CD14-positive monocyte (primary cell): ENCODE data around the gene CELSR1. TPM values are rescaled to one million over a fixed set of nuclear protein-coding genes. Genes with fewer than 3 reads are reported as not detected.
A peak's percentile ranks its signal among the peaks of the same experiment; 100 is the strongest.

Source experiments
- DNase-seq, 3 donors: peaks; one replicate each; pipeline ENCODE4 v3.0.0-alpha.2; 2011 to 2022
- H2AFZ ChIP-seq: 2 replicates; pipeline ENCODE4 v1.6.0; 2012; ENCODE audit warnings: mild to moderate bottlenecking, low read depth, low read length, inconsistent platforms; ENCODE audit not compliant: insufficient read depth, poor library complexity, severe bottlenecking
- H3K27ac ChIP-seq, 2 donors: 1 replicate in 1 of 2; 2 replicates in 1 of 2; pipeline ENCODE4 v1.5.1; 2012 to 2013; ENCODE audit warnings: low read length in 2 of 2, control low read depth in 1 of 2, inconsistent platforms in 1 of 2, low read depth in 1 of 2, mild to moderate bottlenecking in 1 of 2
- H3K27me3 ChIP-seq, 2 donors: one replicate each; pipeline versions ENCODE4 v1.6.0 to v1.6.1; 2011 to 2013; ENCODE audit warnings: low read length in 2 of 2; ENCODE audit not compliant: control insufficient read depth in 2 of 2, insufficient read depth in 2 of 2
- H3K36me3 ChIP-seq, 2 donors: replicated peaks in 1 of 2; 1 replicate in 1 of 2; 2 replicates in 1 of 2; pipeline versions ENCODE4 v1.5.1 to v1.6.1; 2012 to 2013; ENCODE audit warnings: low read length in 2 of 2, control low read depth in 1 of 2, inconsistent platforms in 1 of 2, mild to moderate bottlenecking in 1 of 2; ENCODE audit not compliant: insufficient read depth in 2 of 2, control insufficient read depth in 1 of 2
- H3K4me1 ChIP-seq, 2 donors: 1 replicate in 1 of 2; 2 replicates in 1 of 2; pipeline versions ENCODE4 v1.5.1 to v1.6.1; 2012 to 2013; ENCODE audit warnings: low read length in 2 of 2, control low read depth in 1 of 2, inconsistent platforms in 1 of 2, mild to moderate bottlenecking in 1 of 2, moderate library complexity in 1 of 2; ENCODE audit not compliant: insufficient read depth in 2 of 2, control insufficient read depth in 1 of 2
- H3K4me2 ChIP-seq: replicated peaks from 2 replicates; pipeline ENCODE3; 2012; ENCODE audit warnings: low read length, moderate library complexity, mild to moderate bottlenecking; ENCODE audit not compliant: poor library complexity, severe bottlenecking; ENCODE audit errors: extremely low read depth
- H3K4me3 ChIP-seq, 3 experiments: fragments of 200-600 bp in 1 of 3; sonication (generic) in 1 of 3; replicated peaks in 1 of 3; 1 replicate in 2 of 3; 2 replicates in 1 of 3; pipeline ENCODE4 v1.5.1; 2011 to 2013; ENCODE audit warnings: low read length in 3 of 3, mild to moderate bottlenecking in 3 of 3, control low read depth in 2 of 3, low read depth in 2 of 3, inconsistent platforms in 1 of 3, moderate library complexity in 1 of 3
- H3K79me2 ChIP-seq: 2 replicates; pipeline ENCODE4 v1.6.0; 2012; ENCODE audit warnings: mild to moderate bottlenecking, control low read depth, inconsistent platforms, low read length, moderate library complexity; ENCODE audit not compliant: insufficient read depth
- H3K9ac ChIP-seq: 2 replicates; pipeline ENCODE4 v1.6.0; 2017; ENCODE audit warnings: low read length, mild to moderate bottlenecking; ENCODE audit not compliant: insufficient read depth, poor library complexity, severe bottlenecking
- H3K9me3 ChIP-seq, 2 donors: replicated peaks in 1 of 2; 1 replicate in 1 of 2; 2 replicates in 1 of 2; pipeline versions ENCODE4 v1.5.1 to v1.6.1; 2012 to 2013; ENCODE audit warnings: low read length in 2 of 2, control low read depth in 1 of 2; ENCODE audit not compliant: control insufficient read depth in 1 of 2, insufficient read depth in 1 of 2
- H4K20me1 ChIP-seq: 2 replicates; pipeline ENCODE4 v1.6.0; 2012; ENCODE audit warnings: mild to moderate bottlenecking, low read length, control low read depth, moderate library complexity; ENCODE audit not compliant: insufficient read depth
- H3K27ac Mint-ChIP-seq, 7 donors: one replicate each; pipeline ENCODE4 v1.8.0; 2020; ENCODE audit warnings: mild to moderate bottlenecking in 7 of 7, mixed read lengths in 7 of 7, moderate library complexity in 6 of 7, inconsistent platforms in 2 of 7
- H3K27me3 Mint-ChIP-seq, 3 donors: one replicate each; pipeline ENCODE4 v1.8.0; 2021 to 2022; ENCODE audit warnings: low read depth in 3 of 3, mild to moderate bottlenecking in 3 of 3, mixed read lengths in 3 of 3, moderate library complexity in 3 of 3, inconsistent platforms in 1 of 3
- H3K36me3 Mint-ChIP-seq, 2 donors: one replicate each; pipeline ENCODE4 v1.8.0; 2020; ENCODE audit warnings: mixed read lengths in 2 of 2, inconsistent platforms in 1 of 2, mild to moderate bottlenecking in 1 of 2
- H3K4me1 Mint-ChIP-seq: one replicate; pipeline ENCODE4 v1.8.0; 2020; ENCODE audit warnings: mild to moderate bottlenecking, mixed read lengths
- H3K4me3 Mint-ChIP-seq, 2 donors: one replicate each; pipeline ENCODE4 v1.8.0; 2020; ENCODE audit warnings: mild to moderate bottlenecking in 2 of 2, mixed read lengths in 2 of 2, moderate library complexity in 1 of 2
- H3K9me3 Mint-ChIP-seq, 7 donors: one replicate each; pipeline ENCODE4 v1.8.0; 2020 to 2022; ENCODE audit warnings: mixed read lengths in 7 of 7, mild to moderate bottlenecking in 6 of 7, moderate library complexity in 6 of 7, inconsistent platforms in 2 of 7
- CTCF ChIP-seq: fragments of 200-600 bp; IDR thresholded peaks from one replicate; pipeline ENCODE4 v1.8.0; 2022; ENCODE audit warnings: antibody characterized with exemption, mild to moderate bottlenecking
- WGBS: methylation state at CpG from one replicate; pipeline ENCODE4 v1.1.5; 2013; ENCODE audit warnings: missing lambda C conversion rate; ENCODE audit not compliant: insufficient coverage; 5-methylcytosine and 5-hydroxymethylcytosine counted together
- intact Hi-C, 2 donors: fragments of 100-400 bp; cut with micrococcal nuclease; formaldehyde crosslinking; loops; one replicate each; pipeline versions ENCODE4 v1.15.0 to v1.15.1; 2023
- polyA plus RNA-seq, 3 donors: library from polyadenylated mRNA; depleted of rRNA in 1 of 3; unstranded in 2 of 3; stranded (reverse) in 1 of 3; fragments of 300-500 nt in 2 of 3; fragments of >200 nt in 1 of 3; fragmentation: Illumina TruSeq in 2 of 3; gene quantifications; 1 replicate in 2 of 3; 2 replicates in 1 of 3; pipeline ENCODE4 v1.2.3, GENCODE V29; 2012 to 2021

CELSR1 gene
- polyA plus RNA-seq, 3 donors = 0.16 TPM; not detected in 2

- Histone ChIP-seq H3K9ac (no peak overlapping the region), H3K36me3 (no peaks in the 10 kb centered on the region), H2AFZ (no peak overlapping the region), H3K79me2 (peaks cover 76% of the 10 kb centered on the region), H3K4me3 (no peak overlapping the region), H3K4me2 (peak overlapping the region; percentile 95), H3K27ac (no peak overlapping the region), H3K27me3 (no peaks in the 10 kb centered on the region), H3K9me3 (no peaks in the 10 kb centered on the region), H3K4me1 (peaks cover 63 to 70% of the 10 kb centered on the region in 2 donors), H4K20me1 (peaks cover 64% of the 10 kb centered on the region)
- no peak overlapping the region for H3K4me3 Mint-ChIP-seq
- no peak for TF ChIP-seq CTCF
- DNase-seq = no peak
- intact Hi-C loops = loop anchor here (5.0 kb wide), 2 partner anchors 32 to 102 kb away; no protein-coding TSS in a partner anchor
- peaks cover 69% of the 10 kb centered on the region for H3K4me1 Mint-ChIP-seq
- H3K27me3 Mint-ChIP-seq = peaks cover 1 to 5% (median 4%) of the 10 kb centered on the region in 3 donors
- WGBS = 94% methylated on average over 12 of the region's 14 CpGs
- peak overlapping the region in 3 of 7 donors; percentile 50 to 79 (median 62) for H3K27ac Mint-ChIP-seq
- H3K9me3 Mint-ChIP-seq = no peaks in the 10 kb centered on the region
- H3K36me3 Mint-ChIP-seq = peaks cover 3 to 10% of the 10 kb centered on the region in 2 donors
These were observed 42.5 kb upstream of the CELSR1 start for GRCh38 chr22:46579751-46580449.

- Mint-ChIP-seq H3K4me1 (peaks cover 78% of the 10 kb centered on the region), H3K9me3 (no peaks in the 10 kb centered on the region), H3K4me3 (peak overlapping the region; percentile 95 to 98), H3K36me3 (peaks cover 0 to 6% of the 10 kb centered on the region in 2 donors), H3K27ac (peak overlapping the region in 3 of 7 donors; percentile 20 to 71 (median 21)), H3K27me3 (peaks cover 1 to 10% (median 6%) of the 10 kb centered on the region in 3 donors)
- Histone ChIP-seq H3K27ac (peak overlapping the region in 1 of 2 donors; percentile 60), H3K79me2 (peaks cover 67% of the 10 kb centered on the region), H3K9me3 (no peaks in the 10 kb centered on the region), H2AFZ (no peak overlapping the region), H3K4me1 (peaks cover 71 to 79% of the 10 kb centered on the region in 2 donors), H3K4me2 (peak overlapping the region; percentile 95), H3K9ac (peak overlapping the region; percentile 78), H3K27me3 (no peaks in the 10 kb centered on the region), H3K36me3 (no peaks in the 10 kb centered on the region), H3K4me3 (peak overlapping the region in 1 of 3 experiments; percentile 84), H4K20me1 (peaks cover 56% of the 10 kb centered on the region)
- no peak for TF ChIP-seq CTCF
- no peak for DNase-seq
- WGBS = 63% methylated on average over 13 of the region's 15 CpGs
- intact Hi-C loops = loop anchor here (5.0 kb wide), 2 partner anchors 33 to 103 kb away; no protein-coding TSS in a partner anchor
These were observed 41.6 kb upstream of the CELSR1 start for GRCh38 chr22:46578824-46579561.
